ENCODE results near the gene CMIP.

DNA sequence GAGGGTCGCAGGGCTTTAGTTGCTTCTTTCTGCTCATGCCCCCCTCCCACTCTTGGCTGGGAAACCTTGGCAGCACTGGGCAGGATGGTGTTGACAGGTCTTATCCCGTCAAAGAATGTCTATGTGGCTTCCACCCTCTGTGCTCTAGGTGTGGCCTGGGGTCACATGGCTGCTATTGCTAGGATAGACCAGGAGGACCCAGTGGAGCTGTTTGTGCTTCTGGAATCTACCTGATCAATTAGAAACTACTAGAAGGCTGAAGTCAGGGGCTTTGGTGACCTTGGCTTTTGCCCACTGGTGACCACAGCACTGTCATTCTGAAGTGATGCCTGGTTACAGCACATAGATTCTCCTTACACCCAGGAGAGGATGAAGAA, 105.8 kb downstream of the CMIP start:
- TF ChIP-seq, protein P1, sequence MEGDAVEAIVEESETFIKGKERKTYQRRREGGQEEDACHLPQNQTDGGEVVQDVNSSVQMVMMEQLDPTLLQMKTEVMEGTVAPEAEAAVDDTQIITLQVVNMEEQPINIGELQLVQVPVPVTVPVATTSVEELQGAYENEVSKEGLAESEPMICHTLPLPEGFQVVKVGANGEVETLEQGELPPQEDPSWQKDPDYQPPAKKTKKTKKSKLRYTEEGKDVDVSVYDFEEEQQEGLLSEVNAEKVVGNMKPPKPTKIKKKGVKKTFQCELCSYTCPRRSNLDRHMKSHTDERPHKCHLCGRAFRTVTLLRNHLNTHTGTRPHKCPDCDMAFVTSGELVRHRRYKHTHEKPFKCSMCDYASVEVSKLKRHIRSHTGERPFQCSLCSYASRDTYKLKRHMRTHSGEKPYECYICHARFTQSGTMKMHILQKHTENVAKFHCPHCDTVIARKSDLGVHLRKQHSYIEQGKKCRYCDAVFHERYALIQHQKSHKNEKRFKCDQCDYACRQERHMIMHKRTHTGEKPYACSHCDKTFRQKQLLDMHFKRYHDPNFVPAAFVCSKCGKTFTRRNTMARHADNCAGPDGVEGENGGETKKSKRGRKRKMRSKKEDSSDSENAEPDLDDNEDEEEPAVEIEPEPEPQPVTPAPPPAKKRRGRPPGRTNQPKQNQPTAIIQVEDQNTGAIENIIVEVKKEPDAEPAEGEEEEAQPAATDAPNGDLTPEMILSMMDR (IDR thresholded peaks at IDR 0.05): no peak
- TF ChIP-seq POLR2A (IDR thresholded peaks at IDR 0.05): no peak
